GM20431 (cell line): ENCODE results near the gene PACRG.

Source experiments
- in situ Hi-C: fragments of 300-500 bp; cut with MseI, MboI; formaldehyde crosslinking; loops from one replicate; pipeline ENCODE4 v1.15.0; 2020; ENCODE audit warnings: low sequenced_read_pairs; ENCODE audit not compliant: unreplicated experiment

Gene PACRG

GRCh38 chr6:163053667-163054344 lies 326.0 kb downstream of the PACRG start:
- in situ Hi-C loops: no loop called here

GRCh38 chr6:163054641-163055040 lies 326.9 kb downstream of the PACRG start:
- in situ Hi-C loops: no loop called here

- in situ Hi-C loops: no loop called here
These were observed 329.5 kb downstream of the PACRG start for GRCh38 chr6:163057260-163057659.

DNA sequence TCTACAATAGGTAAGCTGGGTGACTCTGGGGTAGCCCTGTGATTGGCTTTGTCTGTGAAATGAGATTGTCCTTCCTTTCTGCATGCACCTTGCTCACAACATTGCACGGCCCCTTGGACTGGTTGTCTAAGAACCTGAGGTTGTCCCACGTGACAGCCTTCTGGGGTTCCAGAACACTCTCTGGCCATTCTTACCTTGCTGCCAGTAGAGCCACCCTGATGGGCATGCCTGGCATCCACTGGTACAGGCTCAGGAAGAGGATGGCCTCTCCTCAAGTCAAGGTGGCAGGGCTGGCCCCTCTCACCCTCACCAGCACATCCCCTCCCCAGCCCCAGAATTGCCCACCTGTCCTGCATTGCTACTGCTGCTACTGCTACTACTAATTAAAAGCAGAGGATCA lies 335.0 kb downstream of the PACRG start:
- in situ Hi-C loops: no loop called here

DNA sequence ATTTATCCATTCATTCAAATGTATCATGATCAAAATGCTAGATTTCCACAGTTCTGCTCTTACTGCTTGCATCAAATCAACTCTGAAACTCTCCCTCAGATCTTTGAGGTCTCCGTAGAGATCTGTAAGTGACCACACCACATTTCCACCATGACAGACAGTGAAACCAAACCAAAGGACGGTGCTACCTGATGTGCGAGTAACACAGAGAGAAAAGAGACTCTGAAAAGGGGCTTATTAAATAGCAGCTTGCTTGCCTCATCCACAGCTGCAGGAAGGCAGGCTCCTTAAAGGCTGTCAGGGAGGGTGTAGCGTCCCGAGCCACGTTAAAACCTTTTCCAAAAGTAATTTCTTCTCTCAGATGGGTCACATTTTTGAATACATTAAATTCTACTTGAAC lies 335.8 kb downstream of the PACRG start:
- in situ Hi-C loops: no loop called here

DNA sequence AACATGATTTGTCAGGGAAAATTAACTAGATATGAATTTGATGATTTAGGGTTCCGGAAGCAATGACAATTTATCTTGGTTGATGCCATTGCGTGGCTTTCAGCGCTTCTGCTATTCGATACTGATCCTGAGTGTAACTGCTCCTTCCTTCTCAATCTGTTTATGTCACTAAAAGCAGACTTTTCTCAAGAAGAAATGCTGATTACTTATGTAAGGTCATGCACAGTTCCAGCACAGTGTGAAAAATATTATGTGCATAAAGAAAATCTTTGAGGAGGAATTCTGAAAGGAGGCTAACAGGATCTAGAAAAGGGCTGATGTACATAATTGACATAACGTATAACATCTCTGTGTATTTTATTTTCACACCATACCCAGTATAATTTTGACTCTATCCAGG lies 336.6 kb downstream of the PACRG start:
- in situ Hi-C loops: no loop called here

DNA sequence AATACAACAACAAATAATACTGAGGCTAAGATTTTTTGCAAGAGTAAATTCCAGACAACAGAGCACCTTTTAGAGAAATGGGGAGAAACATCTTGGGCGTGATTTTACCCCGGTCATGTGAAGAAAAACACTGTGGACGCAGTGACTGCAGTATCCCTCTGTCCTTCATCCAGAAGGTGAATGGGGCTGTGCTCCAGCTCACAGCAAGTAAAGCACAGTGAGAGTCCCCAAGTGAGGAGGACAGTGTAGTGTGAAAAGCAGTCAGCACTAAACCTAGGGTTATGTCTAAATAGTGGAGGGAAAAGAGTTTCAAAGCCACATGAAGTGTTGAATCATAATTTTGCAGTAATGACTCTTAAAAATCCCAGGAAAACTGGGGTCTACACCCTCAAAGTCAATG lies 338.4 kb downstream of the PACRG start:
- in situ Hi-C loops: no loop called here

- in situ Hi-C loops: no loop called here
These were observed 349.4 kb downstream of the PACRG start for GRCh38 chr6:163077134-163077533.

GRCh38 chr6:163078712-163079111 lies 350.9 kb downstream of the PACRG start:
- in situ Hi-C loops: no loop called here

DNA sequence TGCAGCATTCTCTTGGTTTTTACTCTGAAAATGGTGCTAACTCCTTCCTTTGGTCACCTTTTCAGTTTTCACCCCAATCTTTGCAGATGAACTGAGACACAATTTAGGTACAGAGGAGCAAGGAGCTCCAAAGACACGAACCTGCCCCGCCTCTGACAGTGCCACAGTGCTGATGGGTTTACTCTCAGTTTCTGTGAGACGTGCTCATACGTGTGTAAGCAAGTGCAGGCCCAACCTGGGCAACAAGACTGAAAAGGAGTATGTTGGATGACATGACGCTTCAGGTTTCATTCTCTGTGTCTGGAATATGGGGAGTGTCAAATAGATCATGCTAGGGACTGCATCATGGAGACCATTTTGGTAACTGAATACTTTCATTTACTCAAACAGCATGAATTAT lies 352.5 kb downstream of the PACRG start:
- in situ Hi-C loops: no loop called here

- in situ Hi-C loops: no loop called here
These were observed 355.4 kb downstream of the PACRG start for GRCh38 chr6:163083141-163083540.

- in situ Hi-C loops: no loop called here
These were observed 357.7 kb downstream of the PACRG start for GRCh38 chr6:163085426-163085825.

DNA sequence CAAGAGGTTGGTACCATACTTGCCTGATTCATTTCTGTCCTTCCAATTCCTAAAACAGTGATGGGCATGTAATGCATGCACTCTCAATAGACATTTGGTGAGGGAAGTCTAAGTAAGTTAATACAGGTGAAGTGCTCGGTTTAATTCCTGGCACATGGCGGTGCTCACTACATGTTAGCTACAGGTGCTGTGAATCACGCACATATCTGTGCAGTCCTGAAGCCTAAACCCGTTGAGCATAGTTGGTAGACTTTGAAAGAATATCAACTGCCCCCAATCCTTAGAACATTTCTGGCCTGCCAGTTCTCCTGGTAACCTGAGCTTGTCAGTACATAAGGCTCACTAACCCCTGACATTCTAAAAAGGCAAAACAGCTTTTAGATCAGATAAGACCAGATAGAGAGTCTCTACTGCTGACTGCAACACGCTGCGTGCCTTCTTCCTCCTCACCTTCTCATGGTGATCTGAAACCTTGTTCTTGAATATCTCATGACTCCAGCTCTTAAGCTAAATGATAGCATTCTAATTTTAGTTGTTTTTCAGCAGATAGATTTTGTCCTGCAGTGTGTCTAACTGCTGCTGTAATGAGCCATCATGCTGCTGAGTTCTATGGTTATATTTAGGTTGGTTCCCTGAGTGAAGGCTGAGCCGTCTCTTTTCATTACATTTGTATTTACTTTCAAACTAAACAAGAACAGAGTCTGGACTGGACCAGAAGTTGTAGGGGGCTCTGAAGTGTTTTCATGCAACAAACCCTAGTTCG lies 358.3 kb downstream of the PACRG start:
- in situ Hi-C loops: no loop called here

DNA sequence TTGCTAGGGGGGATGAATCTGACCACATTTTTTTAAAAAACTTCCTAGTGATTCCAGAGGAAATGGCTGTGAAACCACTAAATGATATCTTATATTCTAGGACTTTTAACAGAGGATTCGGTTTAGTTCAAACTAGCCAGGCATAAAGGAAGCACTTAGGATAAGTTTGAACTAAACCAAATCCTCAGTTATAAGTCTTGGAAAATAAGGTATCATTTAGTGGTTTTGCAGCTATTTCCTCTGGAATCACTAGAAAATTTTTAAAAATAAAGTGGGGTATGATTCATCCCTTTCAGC lies 358.8 kb downstream of the PACRG start:
- in situ Hi-C loops: no loop called here

GRCh38 chr6:163087981-163088380 lies 360.2 kb downstream of the PACRG start:
- in situ Hi-C loops: no loop called here

- in situ Hi-C loops: no loop called here
These were observed 365.1 kb downstream of the PACRG start for GRCh38 chr6:163092876-163093275.

- in situ Hi-C loops: no loop called here
These were observed 367.1 kb downstream of the PACRG start for GRCh38 chr6:163094881-163095280.

- in situ Hi-C loops: no loop called here
These were observed 367.6 kb downstream of the PACRG start for GRCh38 chr6:163095401-163095800.

DNA sequence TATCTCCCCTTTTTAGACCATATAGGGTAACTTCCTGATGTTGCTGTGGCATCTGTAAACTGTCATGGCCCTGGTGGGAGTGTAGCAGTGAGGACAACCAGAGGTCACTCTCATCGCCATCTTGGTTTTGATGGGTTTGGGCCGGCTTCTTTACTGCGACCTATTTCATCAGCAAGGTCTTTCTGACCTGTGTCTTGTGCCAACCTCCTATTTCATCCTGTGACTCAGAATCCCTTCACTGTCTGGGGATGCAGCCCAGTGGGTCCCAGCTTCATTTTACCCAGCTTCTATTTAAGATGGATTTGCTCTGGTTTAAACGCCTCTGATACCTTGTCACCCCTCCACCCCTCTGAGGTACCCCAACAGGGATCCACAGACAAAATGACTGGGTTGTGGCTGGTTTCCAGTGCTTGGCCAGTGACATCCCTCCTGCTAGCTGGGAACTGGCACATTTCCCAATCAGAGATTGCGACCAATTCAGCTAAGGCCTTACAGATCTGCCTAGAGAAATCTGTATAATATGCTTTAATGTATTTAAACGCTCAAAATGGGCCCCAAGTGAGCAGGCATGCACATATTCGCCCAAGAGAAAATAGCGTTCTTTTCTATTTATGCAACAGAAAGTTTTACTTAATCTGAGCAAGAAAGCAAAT lies 371.2 kb downstream of the PACRG start:
- in situ Hi-C loops: no loop called here

- in situ Hi-C loops: no loop called here
These were observed 371.9 kb downstream of the PACRG start for GRCh38 chr6:163099621-163100171.

GRCh38 chr6:163100259-163100658 lies 372.5 kb downstream of the PACRG start:
- in situ Hi-C loops: no loop called here
